Measurements from ENCODE around the gene CRACR2A.

GRCh38 chr12:3726456-3726855 lies 26.5 kb downstream of the CRACR2A start:
- TF ChIP-seq MAX (IDR thresholded peaks at IDR 0.05; ENCODE audit: low read depth, low read length) (no peak), POLR2A (IDR thresholded peaks at IDR 0.05; ENCODE audit: extremely low read depth, insufficient read length) (no peak), CTCF (IDR thresholded peaks at IDR 0.05; ENCODE audit: low read depth, low read length) (no peak), MYC (IDR thresholded peaks at IDR 0.05; ENCODE audit: low read depth, low read length) (no peak)

Data from NB4 (cell line).